ENCODE measurements around the gene ANKRD53.
"Not testable (repeated sequence)": the region's sequence is repeated elsewhere in the genome, so short reads cannot be mapped to it uniquely, and the experiment has no call there.

Gene ANKRD53

DNA sequence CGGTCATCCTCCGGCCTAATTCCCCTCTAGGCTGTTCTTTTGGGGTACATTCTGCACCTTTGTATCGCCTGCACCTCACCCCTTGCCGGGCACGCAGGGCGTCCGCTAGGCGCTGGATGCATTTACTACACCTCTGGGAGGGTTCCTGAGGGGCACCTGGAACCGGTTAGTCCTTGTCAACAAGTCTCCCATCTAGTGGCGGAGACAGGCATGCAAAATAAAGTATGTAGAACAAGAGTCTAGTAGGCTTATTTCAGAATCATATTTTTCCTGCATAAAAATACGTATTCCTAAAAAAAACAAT is 16.9 kb downstream of the ANKRD53 start:
- H3K4me3 ChIP-seq (ENCODE audit: low read depth, low read length) = peak overlapping the region; percentile 81
- in situ Hi-C loops (cut with HindIII; ENCODE audit: low sequenced_read_pairs) = no loop called here
- TF ChIP-seq, protein P1, sequence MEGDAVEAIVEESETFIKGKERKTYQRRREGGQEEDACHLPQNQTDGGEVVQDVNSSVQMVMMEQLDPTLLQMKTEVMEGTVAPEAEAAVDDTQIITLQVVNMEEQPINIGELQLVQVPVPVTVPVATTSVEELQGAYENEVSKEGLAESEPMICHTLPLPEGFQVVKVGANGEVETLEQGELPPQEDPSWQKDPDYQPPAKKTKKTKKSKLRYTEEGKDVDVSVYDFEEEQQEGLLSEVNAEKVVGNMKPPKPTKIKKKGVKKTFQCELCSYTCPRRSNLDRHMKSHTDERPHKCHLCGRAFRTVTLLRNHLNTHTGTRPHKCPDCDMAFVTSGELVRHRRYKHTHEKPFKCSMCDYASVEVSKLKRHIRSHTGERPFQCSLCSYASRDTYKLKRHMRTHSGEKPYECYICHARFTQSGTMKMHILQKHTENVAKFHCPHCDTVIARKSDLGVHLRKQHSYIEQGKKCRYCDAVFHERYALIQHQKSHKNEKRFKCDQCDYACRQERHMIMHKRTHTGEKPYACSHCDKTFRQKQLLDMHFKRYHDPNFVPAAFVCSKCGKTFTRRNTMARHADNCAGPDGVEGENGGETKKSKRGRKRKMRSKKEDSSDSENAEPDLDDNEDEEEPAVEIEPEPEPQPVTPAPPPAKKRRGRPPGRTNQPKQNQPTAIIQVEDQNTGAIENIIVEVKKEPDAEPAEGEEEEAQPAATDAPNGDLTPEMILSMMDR (IDR thresholded peaks at IDR 0.05; ENCODE audit: low read depth, low read length, missing control alignments) = peak; percentile 54

DNA sequence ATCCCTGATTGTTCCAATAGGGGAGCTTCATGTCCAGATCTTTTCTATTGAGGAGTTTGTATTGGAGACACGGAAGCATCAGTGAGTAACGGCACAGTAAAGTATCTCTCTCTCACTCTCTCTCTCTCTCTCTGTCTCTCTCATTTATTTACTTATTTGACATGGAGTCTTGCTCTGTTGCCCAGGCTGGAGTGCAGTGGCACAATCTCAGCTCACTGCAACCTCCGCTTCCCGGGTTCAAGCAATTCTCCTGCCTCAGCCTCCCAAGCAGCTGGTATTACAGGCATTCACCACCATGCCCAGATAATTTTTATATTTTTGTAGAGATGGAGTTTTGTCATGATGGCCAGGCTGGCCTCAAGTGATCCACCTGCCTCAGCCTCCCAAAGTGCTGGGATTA is 20.5 kb downstream of the ANKRD53 start:
- in situ Hi-C loops (cut with HindIII; ENCODE audit: low sequenced_read_pairs); DNase-seq (ENCODE audit: low read depth): not testable (repeated sequence)

More for the DNA sequence above, 16.9 kb downstream of the ANKRD53 start:
- peak; percentile 19 for DNase-seq (ENCODE audit: low read depth)

DNA sequence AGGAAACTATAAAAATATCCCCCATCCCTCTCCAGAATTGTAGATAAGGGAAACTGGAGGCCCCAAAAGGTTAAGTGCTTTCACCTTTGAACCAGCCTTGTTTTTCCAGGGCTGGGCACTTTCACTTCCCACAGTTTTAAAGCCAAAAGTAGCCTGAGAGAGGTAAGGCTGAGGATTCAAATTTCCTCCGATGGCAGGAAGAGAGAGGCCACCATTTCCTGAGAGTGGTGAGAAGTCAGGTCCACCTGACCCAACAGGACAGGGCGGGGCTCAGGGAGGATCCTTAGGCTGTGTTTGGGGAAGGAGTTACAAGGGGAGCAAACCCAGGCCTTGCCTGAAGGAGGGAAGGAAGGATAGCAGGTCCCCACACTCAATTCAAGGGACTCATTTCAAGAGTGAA is 20.9 kb downstream of the ANKRD53 start:
- in situ Hi-C loops (cut with HindIII; ENCODE audit: low sequenced_read_pairs) = no loop called here

More for the DNA sequence above, 20.5 kb downstream of the ANKRD53 start:
- not testable (repeated sequence) for H3K4me3 ChIP-seq (ENCODE audit: low read depth, low read length)

DNA sequence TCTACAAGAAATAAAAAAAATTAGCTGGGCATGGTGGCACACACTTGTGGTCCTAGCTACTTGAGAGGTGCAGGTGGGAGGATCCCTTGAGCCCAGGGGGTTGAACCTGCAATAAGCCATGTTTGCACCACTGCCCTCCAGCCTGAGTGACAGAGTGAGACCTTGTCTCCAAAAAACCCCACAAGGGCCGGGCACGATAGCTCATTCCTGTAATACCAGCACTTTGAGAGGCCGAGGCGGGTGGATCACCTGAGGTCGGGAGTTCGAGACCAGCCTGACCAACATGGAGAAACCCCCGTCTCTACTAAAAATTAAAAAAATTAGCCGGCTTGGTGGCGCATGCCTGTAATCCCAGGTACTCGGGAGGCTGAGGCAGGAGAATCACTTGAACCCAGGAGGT is 21.5 kb downstream of the ANKRD53 start:
- H3K4me3 ChIP-seq (ENCODE audit: low read depth, low read length); DNase-seq (ENCODE audit: low read depth); in situ Hi-C loops (cut with HindIII; ENCODE audit: low sequenced_read_pairs): not testable (repeated sequence)

More for the DNA sequence above, 20.9 kb downstream of the ANKRD53 start:
- no peak overlapping the region for H3K4me3 ChIP-seq (ENCODE audit: low read depth, low read length)
- TF ChIP-seq, protein P1 (IDR thresholded peaks at IDR 0.05; ENCODE audit: low read depth, low read length, missing control alignments) = no peak
- no peak for DNase-seq (ENCODE audit: low read depth)

DNA sequence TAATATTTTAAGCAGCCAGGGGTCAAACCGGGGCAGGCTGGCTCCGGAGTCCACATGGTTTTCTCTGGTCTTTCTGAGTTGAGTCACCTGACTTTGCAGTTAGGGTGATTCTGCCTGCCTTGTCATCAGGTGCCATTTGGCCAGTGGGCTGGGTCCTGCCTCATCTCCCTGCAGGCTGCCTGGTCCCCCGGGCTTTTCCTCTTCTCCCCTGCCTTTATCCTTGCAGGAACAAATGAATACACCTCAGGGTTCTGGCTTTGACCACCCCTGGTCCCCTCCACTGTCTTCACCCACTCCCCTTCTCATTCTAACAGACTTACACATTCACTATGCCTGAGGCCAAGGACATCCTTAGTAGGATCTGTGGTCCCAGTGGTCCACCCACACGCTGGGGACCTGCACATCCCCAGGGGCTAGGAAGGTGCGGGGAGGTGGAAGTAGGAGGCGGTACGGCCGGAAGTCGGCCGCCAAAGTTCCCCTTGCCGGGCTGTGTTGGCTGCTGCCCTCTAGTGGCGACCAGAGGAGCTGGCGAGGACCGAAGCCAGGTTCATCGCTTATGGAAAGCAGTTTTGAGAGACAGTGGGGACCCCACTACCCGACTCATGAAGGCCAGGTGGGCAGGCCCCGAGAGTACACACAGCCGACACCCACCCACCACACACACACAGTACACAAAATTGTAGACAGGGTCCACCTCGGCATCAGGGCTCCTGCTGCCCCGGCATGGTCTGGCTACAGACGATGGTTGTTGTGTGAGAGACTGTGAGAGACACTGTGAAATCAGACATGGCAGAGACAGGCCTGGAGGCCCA is 22.6 kb downstream of the ANKRD53 start:
- in situ Hi-C loops (cut with HindIII; ENCODE audit: low sequenced_read_pairs) = no loop called here
- H3K4me3 ChIP-seq (ENCODE audit: low read depth, low read length) = peak overlapping the region; percentile 16
- TF ChIP-seq, protein P1 (IDR thresholded peaks at IDR 0.05; ENCODE audit: low read depth, low read length, missing control alignments) = peak; percentile 90
- DNase-seq (ENCODE audit: low read depth) = no peak

DNA sequence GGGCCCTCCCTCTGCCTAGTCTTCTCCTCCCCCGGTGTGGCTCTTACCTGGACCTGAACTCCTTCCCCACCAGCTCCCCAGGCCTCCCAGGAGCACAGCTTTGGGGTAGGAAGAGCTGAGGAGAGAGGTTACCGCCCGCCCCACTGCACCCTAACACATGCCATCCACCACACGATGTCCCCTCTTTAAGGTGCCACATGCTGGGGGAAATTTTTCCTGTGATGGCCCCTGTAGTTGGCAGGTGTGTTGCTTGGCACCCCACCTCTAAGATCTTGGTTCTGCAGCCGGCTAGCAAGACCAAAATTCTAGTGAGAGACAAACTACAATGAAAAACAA is 23.1 kb downstream of the ANKRD53 start:
- H3K4me3 ChIP-seq (ENCODE audit: low read depth, low read length) = no peak overlapping the region
- TF ChIP-seq, protein P1 (IDR thresholded peaks at IDR 0.05; ENCODE audit: low read depth, low read length, missing control alignments) = no peak
- DNase-seq (ENCODE audit: low read depth) = no peak
- in situ Hi-C loops (cut with HindIII; ENCODE audit: low sequenced_read_pairs) = no loop called here

DNA sequence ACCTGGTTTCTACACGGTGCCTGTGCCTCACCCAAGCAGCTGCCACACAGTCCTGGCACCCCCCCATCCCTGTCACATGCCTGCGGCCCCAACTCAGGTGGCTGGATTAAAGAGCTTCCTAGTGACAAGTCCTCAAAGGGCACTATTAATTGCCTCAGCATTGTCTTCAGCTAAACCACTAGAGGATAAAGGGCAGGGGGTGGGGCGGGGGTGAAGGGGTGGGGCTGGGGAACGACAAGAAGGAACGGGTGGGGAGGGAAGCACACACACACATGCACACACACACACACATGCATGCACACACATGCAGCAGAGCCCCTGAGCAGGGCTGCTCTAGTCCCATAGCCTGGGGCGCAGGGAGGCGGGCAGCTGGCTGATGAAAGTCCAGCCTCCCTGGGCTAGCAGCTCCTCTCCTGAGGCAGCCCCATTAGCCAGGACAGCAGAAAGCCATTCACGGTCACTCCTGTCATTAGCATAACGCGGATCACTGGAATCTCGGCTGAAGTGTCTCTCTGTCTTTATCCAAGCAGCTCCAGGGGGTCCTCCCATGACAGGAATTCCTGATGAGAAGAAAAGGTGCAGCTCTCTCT is 23.6 kb downstream of the ANKRD53 start:
- TF ChIP-seq, protein P1 (IDR thresholded peaks at IDR 0.05; ENCODE audit: low read depth, low read length, missing control alignments) = no peak
- H3K4me3 ChIP-seq (ENCODE audit: low read depth, low read length) = no peak overlapping the region
- in situ Hi-C loops (cut with HindIII; ENCODE audit: low sequenced_read_pairs) = no loop called here
- DNase-seq (ENCODE audit: low read depth) = no peak

Data from astrocyte of the cerebellum (primary cell).